Measurements from ENCODE around the gene PRRT4. TPM values are rescaled to one million over a fixed set of nuclear protein-coding genes. Genes with fewer than 3 reads are reported as not detected.
A peak's percentile ranks its signal among the peaks of the same experiment; 100 is the strongest.

Gene PRRT4
- polyA plus RNA-seq, 1 donor (not counting 4 experiments of a cell fraction or from before 2014, with no cell fraction given), result 0.12 TPM

DNA sequence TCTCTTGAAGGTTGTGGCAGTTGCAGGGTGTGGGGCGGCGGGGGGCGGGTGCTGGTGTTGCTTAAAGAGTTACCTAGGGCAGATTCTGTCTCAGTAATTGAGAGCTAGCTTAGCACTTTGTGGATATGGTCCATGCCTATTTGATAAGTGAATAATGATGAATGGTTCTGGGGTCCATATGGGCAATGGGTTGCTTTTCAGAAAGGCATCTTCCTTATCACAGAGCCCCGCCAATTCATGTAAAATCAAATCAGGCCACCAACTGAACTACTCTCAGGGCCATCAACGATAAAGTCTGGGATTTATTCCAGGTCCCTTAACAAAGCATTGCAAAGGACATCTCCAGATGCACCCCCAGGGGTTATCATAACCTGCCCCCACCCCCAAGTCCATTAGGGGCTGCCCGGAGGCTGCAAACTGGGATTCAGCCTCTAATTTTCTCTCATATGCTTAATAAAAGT, 1.8 kb upstream of the PRRT4 start:
- no peak overlapping the region for H2AFZ ChIP-seq (ENCODE audit: control insufficient read depth, low read length)
- no peak for TF ChIP-seq EZH2 (IDR thresholded peaks at IDR 0.05; ENCODE audit: low read length)
- TF ChIP-seq, protein P1, sequence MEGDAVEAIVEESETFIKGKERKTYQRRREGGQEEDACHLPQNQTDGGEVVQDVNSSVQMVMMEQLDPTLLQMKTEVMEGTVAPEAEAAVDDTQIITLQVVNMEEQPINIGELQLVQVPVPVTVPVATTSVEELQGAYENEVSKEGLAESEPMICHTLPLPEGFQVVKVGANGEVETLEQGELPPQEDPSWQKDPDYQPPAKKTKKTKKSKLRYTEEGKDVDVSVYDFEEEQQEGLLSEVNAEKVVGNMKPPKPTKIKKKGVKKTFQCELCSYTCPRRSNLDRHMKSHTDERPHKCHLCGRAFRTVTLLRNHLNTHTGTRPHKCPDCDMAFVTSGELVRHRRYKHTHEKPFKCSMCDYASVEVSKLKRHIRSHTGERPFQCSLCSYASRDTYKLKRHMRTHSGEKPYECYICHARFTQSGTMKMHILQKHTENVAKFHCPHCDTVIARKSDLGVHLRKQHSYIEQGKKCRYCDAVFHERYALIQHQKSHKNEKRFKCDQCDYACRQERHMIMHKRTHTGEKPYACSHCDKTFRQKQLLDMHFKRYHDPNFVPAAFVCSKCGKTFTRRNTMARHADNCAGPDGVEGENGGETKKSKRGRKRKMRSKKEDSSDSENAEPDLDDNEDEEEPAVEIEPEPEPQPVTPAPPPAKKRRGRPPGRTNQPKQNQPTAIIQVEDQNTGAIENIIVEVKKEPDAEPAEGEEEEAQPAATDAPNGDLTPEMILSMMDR (optimal IDR thresholded peaks at IDR 0.05 in 1 of 3, IDR thresholded peaks at IDR 0.05 in 1 of 3, conservative IDR thresholded peaks at IDR 0.05 in 1 of 3; ENCODE audit: extremely low read depth in 1 of 3, insufficient read depth in 2 of 3, low read length in 3 of 3), result no peak
- no peaks in the 10 kb centered on the region for H3K9me3 ChIP-seq (ENCODE audit: control insufficient read depth, low read depth, low read length)
- no peaks in the 10 kb centered on the region for H3K79me2 ChIP-seq (ENCODE audit: control insufficient read depth, insufficient read depth, low read length)
- DNase-seq (ENCODE audit: low read depth, low spot score) (no peak), FAIRE-seq (no peak)
- no peaks in the 10 kb centered on the region for H3K9me1 ChIP-seq (ENCODE audit: control insufficient read depth, extremely low read depth, insufficient read depth, low read length)
- peaks cover 33% of the 10 kb centered on the region for H3K4me1 ChIP-seq (ENCODE audit: control insufficient read depth, extremely low read depth, insufficient read depth, low read length)
- dilution Hi-C loops (cut with MboI; ENCODE audit: extremely low pct_ligation_motif_present, low sequenced_read_pairs), result no loop called here
- no peak overlapping the region for H3K9ac ChIP-seq (ENCODE audit: control insufficient read depth, extremely low read depth, insufficient read depth, low read length)
- H3K27ac ChIP-seq (ENCODE audit: control insufficient read depth, insufficient read depth, low read length), result no peak overlapping the region
- H3K4me3 ChIP-seq (ENCODE audit: control insufficient read depth in 2 of 3, extremely low read depth in 1 of 3, insufficient read depth in 2 of 3, low read depth in 1 of 3, low read length in 3 of 3), result no peak overlapping the region
- no peak overlapping the region for H3K4me2 ChIP-seq (ENCODE audit: control insufficient read depth, extremely low read depth, insufficient read depth, low read depth, low read length)
- no peaks in the 10 kb centered on the region for H3K36me3 ChIP-seq (ENCODE audit: control insufficient read depth in 2 of 2, extremely low read depth in 1 of 2, insufficient read depth in 2 of 2, low read length in 2 of 2)
- H3K27me3 ChIP-seq (ENCODE audit: control insufficient read depth, extremely low read depth, insufficient read depth, low read length), result no peaks in the 10 kb centered on the region
- no peaks in the 10 kb centered on the region for H4K20me1 ChIP-seq (ENCODE audit: control insufficient read depth, extremely low read depth, insufficient read depth, low read length)

DNA sequence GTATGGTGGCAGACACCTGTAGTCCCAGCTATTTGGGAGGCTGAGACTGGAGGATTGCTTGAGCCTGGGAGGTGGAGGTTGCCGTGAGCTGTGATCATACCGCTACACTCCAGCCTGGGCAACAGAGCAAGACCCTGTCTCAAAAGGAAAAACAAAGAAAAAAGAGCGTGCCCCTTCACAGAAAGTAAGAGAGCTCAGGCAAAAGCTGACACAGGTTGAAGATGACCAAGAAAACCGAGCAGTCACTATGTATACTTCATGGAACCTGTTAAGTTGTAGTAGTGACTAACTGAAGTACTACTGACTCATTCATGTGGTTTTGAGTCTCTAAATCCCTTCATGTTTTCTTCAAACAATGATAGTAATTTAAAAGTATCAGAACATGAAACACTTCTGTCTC, 1.2 kb upstream of the PRRT4 start:
- H3K4me2 ChIP-seq (ENCODE audit: control insufficient read depth, extremely low read depth, insufficient read depth, low read depth, low read length), result peak overlapping the region; percentile 45
- no peak overlapping the region for H3K4me3 ChIP-seq (ENCODE audit: control insufficient read depth in 2 of 3, extremely low read depth in 1 of 3, insufficient read depth in 2 of 3, low read depth in 1 of 3, low read length in 3 of 3)
- no peaks in the 10 kb centered on the region for H3K36me3 ChIP-seq (ENCODE audit: control insufficient read depth in 2 of 2, extremely low read depth in 1 of 2, insufficient read depth in 2 of 2, low read length in 2 of 2)
- H2AFZ ChIP-seq (ENCODE audit: control insufficient read depth, low read length), result no peak overlapping the region
- H4K20me1 ChIP-seq (ENCODE audit: control insufficient read depth, extremely low read depth, insufficient read depth, low read length), result no peaks in the 10 kb centered on the region
- TF ChIP-seq, protein P1 (optimal IDR thresholded peaks at IDR 0.05 in 1 of 3, IDR thresholded peaks at IDR 0.05 in 1 of 3, conservative IDR thresholded peaks at IDR 0.05 in 1 of 3; ENCODE audit: extremely low read depth in 1 of 3, insufficient read depth in 2 of 3, low read length in 3 of 3), result no peak
- no peak for TF ChIP-seq EZH2 (IDR thresholded peaks at IDR 0.05; ENCODE audit: low read length)
- H3K9ac ChIP-seq (ENCODE audit: control insufficient read depth, extremely low read depth, insufficient read depth, low read length), result no peak overlapping the region
- peaks cover 33% of the 10 kb centered on the region for H3K4me1 ChIP-seq (ENCODE audit: control insufficient read depth, extremely low read depth, insufficient read depth, low read length)
- no peaks in the 10 kb centered on the region for H3K27me3 ChIP-seq (ENCODE audit: control insufficient read depth, extremely low read depth, insufficient read depth, low read length)
- no peaks in the 10 kb centered on the region for H3K79me2 ChIP-seq (ENCODE audit: control insufficient read depth, insufficient read depth, low read length)
- dilution Hi-C loops (cut with MboI; ENCODE audit: extremely low pct_ligation_motif_present, low sequenced_read_pairs), result no loop called here
- no peak overlapping the region for H3K27ac ChIP-seq (ENCODE audit: control insufficient read depth, insufficient read depth, low read length)
- H3K9me3 ChIP-seq (ENCODE audit: control insufficient read depth, low read depth, low read length), result no peaks in the 10 kb centered on the region
- FAIRE-seq, result peak; percentile 81
- H3K9me1 ChIP-seq (ENCODE audit: control insufficient read depth, extremely low read depth, insufficient read depth, low read length), result no peaks in the 10 kb centered on the region
- peak; percentile 7 for DNase-seq (ENCODE audit: low read depth, low spot score)
